H1 (cell line): ENCODE results near the gene TECR. TPM values are rescaled to one million over a fixed set of nuclear protein-coding genes. Genes with fewer than 3 reads are reported as not detected.
A peak's percentile ranks its signal among the peaks of the same experiment; 100 is the strongest.

ENCODE experiments used
- CTCF ChIA-PET: fragments of 300-600 bp; sonication (Branson Sonifier 250); formaldehyde crosslinking; loops from one replicate; lab custom pipeline; 2021; ENCODE audit not compliant: partially characterized antibody; lab: Charles Lee
- POLR2A ChIA-PET: fragments of 300-600 bp; sonication (Branson Sonifier 250); formaldehyde crosslinking; loops from one replicate; lab custom pipeline; 2021; ENCODE audit warnings: inconsistent platforms; ENCODE audit not compliant: partially characterized antibody; lab: Charles Lee
- DNase-seq, 2 experiments: peaks; one replicate each; pipeline versions ENCODE4 v3.0.0 to v3.0.0-alpha.2; 2010 to 2022; ENCODE audit warnings: low spot score in 2 of 2, low read depth in 1 of 2, mixed read lengths in 1 of 2
- FAIRE-seq: peaks from 2 replicates; lab custom pipeline; 2011; peaks lifted over from hg19 to GRCh38; lab: Jason Lieb, UNC
- H2AFZ ChIP-seq: 2 replicates; pipeline ENCODE4 v1.8.1; 2012; ENCODE audit warnings: low read length, inconsistent platforms
- H2AK5ac ChIP-seq: 2 replicates; pipeline ENCODE4 v1.6.1; 2013; ENCODE audit warnings: low read depth, low read length
- H2BK120ac ChIP-seq: replicated peaks from 2 replicates; pipeline ENCODE3; 2013; ENCODE audit warnings: low read depth, low read length, inconsistent platforms
- H2BK12ac ChIP-seq: 2 replicates; pipeline ENCODE4 v1.6.1; 2013; ENCODE audit warnings: low read depth, low read length
- H2BK15ac ChIP-seq: 2 replicates; pipeline ENCODE4 v1.6.1; 2013; ENCODE audit warnings: low read length
- H2BK20ac ChIP-seq: 2 replicates; pipeline ENCODE4 v1.6.1; 2013; ENCODE audit warnings: low read length
- H2BK5ac ChIP-seq: 2 replicates; pipeline ENCODE4 v1.6.1; 2013; ENCODE audit warnings: low read depth, low read length
- H3K14ac ChIP-seq: 2 replicates; pipeline ENCODE4 v1.6.1; 2013; ENCODE audit warnings: inconsistent platforms; ENCODE audit not compliant: insufficient read length
- H3K18ac ChIP-seq: 2 replicates; pipeline ENCODE4 v1.6.1; 2013; ENCODE audit warnings: low read length; ENCODE audit errors: extremely low read depth
- H3K23ac ChIP-seq: 2 replicates; pipeline ENCODE4 v1.6.1; 2013; ENCODE audit warnings: inconsistent platforms; ENCODE audit not compliant: insufficient read length
- H3K23me2 ChIP-seq: 2 replicates; pipeline ENCODE4 v1.6.1; 2013; ENCODE audit warnings: low read depth, low read length
- H3K27ac ChIP-seq: 2 replicates; pipeline ENCODE4 v1.6.1; 2011; ENCODE audit warnings: low read depth, low read length, inconsistent platforms
- H3K27me3 ChIP-seq, 4 experiments: replicated peaks in 1 of 4; 1 replicate in 1 of 4; 2 replicates in 3 of 4; pipeline versions ENCODE4 v1.6.1 to v1.8.1; 2011 to 2013; ENCODE audit warnings: low read length in 3 of 4, mild to moderate bottlenecking in 3 of 4, inconsistent platforms in 2 of 4, mixed read lengths in 2 of 4, moderate library complexity in 1 of 4; ENCODE audit not compliant: control insufficient read depth in 3 of 4, insufficient read depth in 3 of 4; ENCODE audit errors: extremely low read depth in 1 of 4
- H3K36me3 ChIP-seq, 4 experiments: 2 replicates each; pipeline versions ENCODE4 v1.6.1 to v1.8.1; 2011 to 2013; ENCODE audit warnings: mild to moderate bottlenecking in 4 of 4, low read length in 3 of 4, moderate library complexity in 2 of 4, control low read depth in 1 of 4, inconsistent platforms in 1 of 4; ENCODE audit not compliant: insufficient read depth in 4 of 4, control insufficient read depth in 2 of 4
- H3K4ac ChIP-seq: replicated peaks from 2 replicates; pipeline ENCODE3; 2013; ENCODE audit warnings: low read length, low read depth, mixed read lengths, inconsistent platforms; ENCODE audit not compliant: insufficient read length
- H3K4me1 ChIP-seq, 4 experiments: replicated peaks in 1 of 4; 1 replicate in 1 of 4; 2 replicates in 3 of 4; pipeline versions ENCODE4 v1.6.1 to v1.8.1; 2011 to 2013; ENCODE audit warnings: low read length in 3 of 4, inconsistent platforms in 2 of 4, mixed read lengths in 1 of 4; ENCODE audit not compliant: insufficient read depth in 4 of 4, control insufficient read depth in 3 of 4
- H3K4me2 ChIP-seq, 2 experiments: 2 replicates each; pipeline versions ENCODE4 v1.6.1 to v1.8.1; 2011 to 2013; ENCODE audit warnings: low read depth in 2 of 2, low read length in 2 of 2, control low read depth in 1 of 2, inconsistent platforms in 1 of 2, mild to moderate bottlenecking in 1 of 2; ENCODE audit not compliant: insufficient read depth in 1 of 2
- H3K4me3 ChIP-seq, 4 experiments: fragments of 200-600, 300-600 bp in 1 of 4; sonication (generic), shearing (Covaris generic), sonication (Bioruptor Twin) in 1 of 4; 2 replicates each; pipeline versions ENCODE4 v1.5.1 to v1.8.1; 2011 to 2016; ENCODE audit warnings: low read length in 4 of 4, low read depth in 3 of 4, control low read depth in 2 of 4, inconsistent platforms in 2 of 4, mild to moderate bottlenecking in 2 of 4, mixed read lengths in 1 of 4, moderate library complexity in 1 of 4; ENCODE audit not compliant: insufficient read depth in 2 of 4; ENCODE audit errors: extremely low read depth in 1 of 4
- H3K56ac ChIP-seq: replicated peaks from 2 replicates; pipeline ENCODE3; 2013; ENCODE audit warnings: low read depth, mild to moderate bottlenecking, mixed read lengths, low read length, inconsistent platforms; ENCODE audit not compliant: insufficient read length
- H3K79me1 ChIP-seq: 2 replicates; pipeline ENCODE4 v1.6.1; 2013; ENCODE audit warnings: low read depth, low read length, control low read depth
- H3K79me2 ChIP-seq, 2 experiments: 2 replicates each; pipeline versions ENCODE4 v1.6.1 to v1.8.1; 2012 to 2013; ENCODE audit warnings: low read length in 2 of 2, mild to moderate bottlenecking in 2 of 2, inconsistent platforms in 1 of 2; ENCODE audit not compliant: insufficient read depth in 2 of 2, control insufficient read depth in 1 of 2
- H3K9ac ChIP-seq, 4 experiments: replicated peaks in 1 of 4; 1 replicate in 1 of 4; 2 replicates in 3 of 4; pipeline versions ENCODE4 v1.6.1 to v1.8.1; 2011 to 2013; ENCODE audit warnings: low read depth in 3 of 4, low read length in 3 of 4, control low read depth in 2 of 4, mild to moderate bottlenecking in 2 of 4, moderate library complexity in 2 of 4, inconsistent platforms in 1 of 4; ENCODE audit errors: extremely low read depth in 1 of 4
- H3K9me3 ChIP-seq, 2 experiments: 2 replicates each; pipeline versions ENCODE4 v1.6.1 to v1.8.1; 2012 to 2013; ENCODE audit warnings: mild to moderate bottlenecking in 2 of 2, moderate library complexity in 2 of 2, control low read depth in 1 of 2, inconsistent platforms in 1 of 2, low read depth in 1 of 2, low read length in 1 of 2, mixed read lengths in 1 of 2; ENCODE audit not compliant: insufficient read depth in 2 of 2
- H4K20me1 ChIP-seq, 2 experiments: replicated peaks in 1 of 2; 2 replicates each; pipeline versions ENCODE3 to v1.8.1; 2011 to 2013; ENCODE audit warnings: inconsistent platforms in 2 of 2, low read length in 2 of 2, mild to moderate bottlenecking in 1 of 2; ENCODE audit not compliant: insufficient read depth in 2 of 2, control insufficient read depth in 1 of 2
- H4K5ac ChIP-seq: 2 replicates; pipeline ENCODE4 v1.6.1; 2013; ENCODE audit warnings: low read length, low read depth, mixed read lengths, inconsistent platforms; ENCODE audit not compliant: insufficient read length
- H4K8ac ChIP-seq: 2 replicates; pipeline ENCODE4 v1.8.0; 2013; ENCODE audit warnings: mild to moderate bottlenecking, moderate library complexity, low read length, inconsistent platforms; ENCODE audit not compliant: insufficient read depth; ENCODE audit errors: extremely low read depth
- H4K91ac ChIP-seq: replicated peaks from 2 replicates; pipeline ENCODE3; 2013; ENCODE audit warnings: low read length, mixed read lengths, inconsistent platforms; ENCODE audit not compliant: insufficient read length
- BRCA1 ChIP-seq: IDR thresholded peaks from 2 replicates; pipeline ENCODE4 v1.6.1; 2012; ENCODE audit warnings: low read depth, low read length, improper control_type of control experiment
- CHD1 ChIP-seq: IDR thresholded peaks from 2 replicates; pipeline ENCODE4 v1.6.1; 2012; ENCODE audit warnings: low read depth, low read length, improper control_type of control experiment
- CHD2 ChIP-seq: IDR thresholded peaks from 2 replicates; pipeline ENCODE4 v1.6.1; 2012; ENCODE audit warnings: low read length, improper control_type of control experiment
- CREB1 ChIP-seq: IDR thresholded peaks from 2 replicates; pipeline ENCODE4 v1.6.1; 2012; ENCODE audit warnings: inconsistent platforms
- GABPA ChIP-seq: IDR thresholded peaks from 2 replicates; pipeline ENCODE4 v1.6.1; 2011; ENCODE audit warnings: mild to moderate bottlenecking, low read length, moderate library complexity, borderline replicate concordance; ENCODE audit not compliant: insufficient read depth
- HDAC2 ChIP-seq, 2 experiments: fragments of 300-600 bp in 1 of 2; sonication (generic) in 1 of 2; IDR thresholded peaks; 2 replicates each; pipeline ENCODE4 v1.6.1; 2011 to 2012; ENCODE audit warnings: low read depth in 2 of 2, low read length in 2 of 2, mild to moderate bottlenecking in 2 of 2, moderate library complexity in 2 of 2, borderline replicate concordance in 1 of 2, inconsistent platforms in 1 of 2
- HDAC6 ChIP-seq: IDR thresholded peaks from one replicate; pipeline ENCODE4 v1.7.1; 2012; ENCODE audit warnings: low read depth, mild to moderate bottlenecking, inconsistent platforms, low read length, moderate library complexity
- JUN ChIP-seq: IDR thresholded peaks from 2 replicates; pipeline ENCODE4 v1.6.1; 2011; ENCODE audit warnings: low read depth, mild to moderate bottlenecking, improper control_type of control experiment, low read length
- SP2 ChIP-seq: IDR thresholded peaks from 2 replicates; pipeline ENCODE4 v1.6.1; 2012; ENCODE audit warnings: mild to moderate bottlenecking, low read length, inconsistent platforms
- SUZ12 ChIP-seq: fragments of 200-600 bp; sonication (generic); IDR thresholded peaks from 2 replicates; pipeline ENCODE4 v1.6.1; 2012; ENCODE audit warnings: mild to moderate bottlenecking, inconsistent platforms, low read length, moderate library complexity, mixed read lengths
- TCF12 ChIP-seq: IDR thresholded peaks from 2 replicates; pipeline ENCODE4 v1.6.1; 2011; ENCODE audit warnings: low read depth, mild to moderate bottlenecking, low read length
- YY1 ChIP-seq: IDR thresholded peaks from 2 replicates; pipeline ENCODE4 v1.6.1; 2011; ENCODE audit warnings: low read depth, mild to moderate bottlenecking, low read length
- WGBS, 2 experiments: shearing (Covaris generic) in 1 of 2; methylation state at CpG; one replicate each; pipeline versions ENCODE4 v1.1.6 to v1.1.7; 2013 to 2015; ENCODE audit warnings: low lambda C conversion rate in 2 of 2, mixed read lengths in 2 of 2, inconsistent platforms in 1 of 2, low coverage in 1 of 2, missing lambda C conversion rate in 1 of 2; ENCODE audit not compliant: insufficient replicate concordance in 2 of 2, insufficient coverage in 1 of 2, insufficient read length in 1 of 2; ENCODE audit errors: extremely low coverage in 1 of 2, missing lambda C conversion rate in 1 of 2; 5-methylcytosine and 5-hydroxymethylcytosine counted together
- polyA plus RNA-seq, 7 experiments: library from polyadenylated mRNA; depleted of rRNA in 3 of 7; stranded (reverse) in 5 of 7; unstranded in 2 of 7; fragments of >200 nt in 5 of 7; fragments of 200-250 nt in 2 of 7; gene quantifications; 1 replicate in 5 of 7; 2 replicates in 1 of 7; 4 replicates in 1 of 7; pipeline versions ENCODE4 v1.2.1 to v1.2.3, GENCODE V29; 2011 to 2013; ENCODE audit warnings: missing spikeins in 2 of 7, mixed read lengths in 2 of 7
- total RNA-seq: library from RNA; stranded (reverse); fragmentation: NEBNext Ultra II Directional; extraction: Animal tissue kit (Norgen Biotek cat#: 25700); gene quantifications from 2 replicates; pipeline ENCODE4 v1.2.1, GENCODE V29; 2021
- TF ChIP-seq, protein P1 (sequence below): IDR thresholded peaks from 2 replicates; pipeline ENCODE4 v1.6.1; 2012; ENCODE audit warnings: inconsistent platforms

The TECR gene
- total and polyA plus RNA-seq, 2 of the 8 experiments (the other 6 are each of a cell fraction or from before 2014, with no cell fraction given): 172 to 405 TPM

- Histone ChIP-seq H3K27ac (no peak overlapping the region), H3K23me2 (no peaks in the 10 kb centered on the region), H3K27me3 (no peaks in the 10 kb centered on the region), H4K8ac (peak overlapping the region; percentile 66; the same call in 1 of the 2 replicates), H2AFZ (no peak overlapping the region), H2BK20ac (no peak overlapping the region), H2BK5ac (no peak overlapping the region), H3K9me3 (no peaks in the 10 kb centered on the region), H2BK12ac (no peak overlapping the region), H4K91ac (no peak overlapping the region), H4K5ac (peak overlapping the region; percentile 12), H3K79me2 (peaks cover 0 to 28% of the 10 kb centered on the region in 2 experiments; a peak in 1 of 4 replicates), H2BK15ac (no peak overlapping the region), H3K14ac (no peak overlapping the region), H3K4ac (no peak overlapping the region), H2AK5ac (no peak overlapping the region), H3K56ac (no peak overlapping the region), H4K20me1 (peaks cover 4 to 18% of the 10 kb centered on the region in 2 experiments), H3K36me3 (no peaks in the 10 kb centered on the region), H3K23ac (no peak overlapping the region), H3K4me3 (no peak overlapping the region), H3K4me1 (peaks cover 0 to 25% (median 19%) of the 10 kb centered on the region in 4 experiments; a peak in 6 of 7 replicates), H3K9ac (peak overlapping the region in 1 of 4 experiments; percentile 39; a peak in 1 of 7 replicates), H3K79me1 (peaks cover 15% of the 10 kb centered on the region), H2BK120ac (no peak overlapping the region), H3K18ac (no peak overlapping the region), H3K4me2 (peak overlapping the region in 1 of 2 experiments; percentile 53; a peak in 2 of 4 replicates)
- DNase-seq: peak; percentile 81 to 90
- ChIA-PET CTCF (interaction anchor here (0.6 to 6.3 kb wide), 22 partner anchors 9 to 740 kb away, joined by 3 to 47 read pairs (median 3); partner anchors contain the start of genes GIPC1 and NDUFB7), POLR2A (interaction anchor here (0.9 to 1.8 kb wide), 6 partner anchors 8 to 39 kb away, joined by 3 to 8 read pairs (median 4); partner anchors contain the start of gene NDUFB7)
- WGBS, 2 experiments: 15% methylated on average over 18 of the region's 18 CpGs; no CpG with 5 or more reads in 1 of the 2 experiments
- FAIRE-seq: no peak
- TF ChIP-seq YY1: 0 out of 2 replicates have a peak, but pooled peaks have one; percentile 46
- no peak for TF ChIP-seq HDAC6
- no peak for TF ChIP-seq HDAC2 (IDR thresholded peaks at IDR 0.05; ENCODE audit: borderline replicate concordance in 1 of 2, low read depth in 2 of 2, low read length in 2 of 2)
- no peak for TF ChIP-seq CHD2
- no peak for TF ChIP-seq SP2
- TF ChIP-seq CHD1: no peak
- TF ChIP-seq, protein P1, sequence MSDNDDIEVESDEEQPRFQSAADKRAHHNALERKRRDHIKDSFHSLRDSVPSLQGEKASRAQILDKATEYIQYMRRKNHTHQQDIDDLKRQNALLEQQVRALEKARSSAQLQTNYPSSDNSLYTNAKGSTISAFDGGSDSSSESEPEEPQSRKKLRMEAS: no peak
- no peak for TF ChIP-seq TCF12
- no peak for TF ChIP-seq SUZ12
- TF ChIP-seq JUN: no peak
- peak; percentile 71 for TF ChIP-seq CREB1
- no peak for TF ChIP-seq BRCA1
- TF ChIP-seq GABPA: peak; percentile 64; the same call in 1 of the 2 replicates
These were observed 27.3 kb downstream of the TECR start for GRCh38 chr19:14556662-14557188.
